B cell (primary cell): ENCODE results near the gene THAP2. TPM values are rescaled to one million over a fixed set of nuclear protein-coding genes. Genes with fewer than 3 reads are reported as not detected.
"Not testable (repeated sequence)": the region's sequence is repeated elsewhere in the genome, so short reads cannot be mapped to it uniquely, and the experiment has no call there.

Source experiments
- ATAC-seq: fragments of 200-7000 bp; cut with Tn5 transposase; one replicate; pipeline ENCODE4 v1.10.0; 2021; ENCODE audit warnings: low read depth, mild to moderate bottlenecking, moderate number of reproducible peaks, moderate library complexity
- CTCF ChIA-PET: fragments of 350-600 bp; sonication (Branson Sonifier 250); formaldehyde crosslinking; loops from one replicate; lab custom pipeline; 2021; ENCODE audit warnings: antibody characterized with exemption, inconsistent platforms; lab: Charles Lee
- POLR2A ChIA-PET: fragments of 350-600 bp; sonication (Branson Sonifier 250); formaldehyde crosslinking; loops from one replicate; lab custom pipeline; 2021; ENCODE audit warnings: antibody characterized with exemption; lab: Charles Lee
- DNase-seq: peaks from one replicate; pipeline ENCODE4 v3.0.0; 2013
- H2AFZ ChIP-seq: 2 replicates; pipeline ENCODE4 v1.6.1; 2012; ENCODE audit warnings: mild to moderate bottlenecking, low read depth, low read length; ENCODE audit not compliant: insufficient read depth, poor library complexity, severe bottlenecking
- H3K27ac ChIP-seq, 2 donors: 1 replicate in 1 of 2; 2 replicates in 1 of 2; pipeline ENCODE4 v1.5.1; 2012 to 2013; ENCODE audit warnings: low read length in 2 of 2, mild to moderate bottlenecking in 2 of 2, moderate library complexity in 1 of 2
- H3K27me3 ChIP-seq, 4 experiments: fragments of 200-600 bp in 1 of 4; sonication (generic) in 1 of 4; replicated peaks in 1 of 4; 1 replicate in 2 of 4; 2 replicates in 2 of 4; pipeline versions ENCODE4 v1.6.1 to v1.7.0; 2013 to 2016; ENCODE audit warnings: low read length in 3 of 4, mild to moderate bottlenecking in 2 of 4, mixed read lengths in 1 of 4, moderate library complexity in 1 of 4; ENCODE audit not compliant: insufficient read depth in 4 of 4, control insufficient read depth in 3 of 4; ENCODE audit errors: control extremely low read depth in 1 of 4
- H3K36me3 ChIP-seq, 2 experiments: replicated peaks in 1 of 2; 1 replicate in 1 of 2; 2 replicates in 1 of 2; pipeline versions ENCODE4 v1.6.1 to v1.7.1; 2013; ENCODE audit warnings: low read length in 1 of 2; ENCODE audit not compliant: insufficient read depth in 2 of 2, control insufficient read depth in 1 of 2; ENCODE audit errors: control extremely low read depth in 1 of 2, extremely low read depth in 1 of 2
- H3K4me1 ChIP-seq, 2 donors: fragments of 200-600 bp in 1 of 2; sonication (generic) in 1 of 2; 1 replicate in 1 of 2; 2 replicates in 1 of 2; pipeline versions ENCODE4 v1.5.1 to v1.6.1; 2013 to 2017; ENCODE audit warnings: low read length in 2 of 2; ENCODE audit not compliant: control insufficient read depth in 2 of 2, insufficient read depth in 2 of 2
- H3K4me2 ChIP-seq: replicated peaks from 2 replicates; pipeline ENCODE3; 2012; ENCODE audit warnings: mild to moderate bottlenecking, low read depth, low read length; ENCODE audit not compliant: poor library complexity, severe bottlenecking
- H3K4me3 ChIP-seq, 5 experiments: fragments of 200-600 bp in 1 of 5; sonication (generic) in 1 of 5; 1 replicate in 3 of 5; 2 replicates in 2 of 5; pipeline versions ENCODE4 v1.5.1 to v1.7.0; 2011 to 2016; ENCODE audit warnings: low read length in 4 of 5, mild to moderate bottlenecking in 4 of 5, low read depth in 2 of 5, control low read depth in 1 of 5, moderate library complexity in 1 of 5; ENCODE audit not compliant: insufficient read depth in 1 of 5; ENCODE audit errors: control extremely low read depth in 1 of 5, extremely low read depth in 1 of 5
- H3K79me2 ChIP-seq: fragments of 200-600 bp; sonication (generic); one replicate; pipeline ENCODE4 v1.6.0; 2016; ENCODE audit warnings: low read length; ENCODE audit not compliant: control insufficient read depth, insufficient read depth
- H3K9ac ChIP-seq: fragments of 200-600 bp; sonication (generic); 2 replicates; pipeline ENCODE4 v1.6.1; 2017; ENCODE audit warnings: mild to moderate bottlenecking, low read length, moderate library complexity
- H3K9me3 ChIP-seq, 3 donors: one replicate each; pipeline versions ENCODE4 v1.6.1 to v1.7.1; 2013; ENCODE audit warnings: low read length in 2 of 3; ENCODE audit not compliant: control insufficient read depth in 2 of 3, insufficient read depth in 1 of 3; ENCODE audit errors: control extremely low read depth in 1 of 3
- H4K20me1 ChIP-seq: 2 replicates; pipeline ENCODE4 v1.6.0; 2012; ENCODE audit warnings: mild to moderate bottlenecking, low read length; ENCODE audit not compliant: insufficient read depth, control insufficient read depth, poor library complexity, severe bottlenecking
- H3K27ac Mint-ChIP-seq: one replicate; pipeline ENCODE4 v1.8.0; 2021; ENCODE audit warnings: mixed read lengths
- H3K27me3 Mint-ChIP-seq: one replicate; pipeline ENCODE4 v1.8.0; 2021; ENCODE audit warnings: mixed read lengths
- H3K4me1 Mint-ChIP-seq: one replicate; pipeline ENCODE4 v1.8.0; 2021; ENCODE audit warnings: mixed read lengths
- H3K4me3 Mint-ChIP-seq: one replicate; pipeline ENCODE4 v1.8.0; 2021; ENCODE audit warnings: mixed read lengths
- H3K9me3 Mint-ChIP-seq: one replicate; pipeline ENCODE4 v1.8.0; 2022; ENCODE audit warnings: mixed read lengths; ENCODE audit not compliant: insufficient read depth
- CTCF ChIP-seq: fragments of 200-600 bp; IDR thresholded peaks from one replicate; pipeline ENCODE4 v1.8.0; 2022; ENCODE audit warnings: antibody characterized with exemption, mild to moderate bottlenecking
- EZH2 ChIP-seq: IDR thresholded peaks from 2 replicates; pipeline ENCODE4 v1.6.1; 2012; ENCODE audit warnings: borderline replicate concordance, low read depth, mild to moderate bottlenecking, moderate library complexity, low read length; ENCODE audit not compliant: insufficient read depth, poor library complexity, severe bottlenecking
- WGBS: methylation state at CpG from one replicate; pipeline ENCODE4 v1.1.5; 2013; ENCODE audit warnings: missing lambda C conversion rate; ENCODE audit not compliant: insufficient coverage; 5-methylcytosine and 5-hydroxymethylcytosine counted together
- intact Hi-C: fragments of 100-400 bp; cut with micrococcal nuclease; formaldehyde crosslinking; loops from one replicate; pipeline ENCODE4 v1.10.0; 2022
- polyA plus RNA-seq: library from polyadenylated mRNA; depleted of rRNA; stranded (reverse); fragments of >200 nt; gene quantifications from 2 replicates; pipeline ENCODE4 v1.2.3, GENCODE V29; 2012
- total RNA-seq, 2 donors: library from RNA; stranded (reverse); fragments of 120-200 nt in 1 of 2; gene quantifications; 1 replicate in 1 of 2; 2 replicates in 1 of 2; pipeline versions ENCODE4 v1.2.3 to v1.2.4, GENCODE V29; 2013 to 2022

The THAP2 gene
- total and polyA plus RNA-seq, 2 donors (not counting 1 experiment from before 2014, with no cell fraction given), result 11.6 to 13.2 TPM

- POLR2A ChIA-PET, result no interaction called here
Measured at GRCh38 chr12:71695782-71696181, 31.7 kb downstream of the THAP2 start.

GRCh38 chr12:71702181-71702580 lies 38.1 kb downstream of the THAP2 start:
- H3K4me2 ChIP-seq, H3K9me3 Mint-ChIP-seq, H4K20me1 ChIP-seq, H3K4me3 ChIP-seq, POLR2A ChIA-PET, ATAC-seq, H3K9me3 ChIP-seq, H3K79me2 ChIP-seq, H2AFZ ChIP-seq, H3K9ac ChIP-seq, H3K27ac Mint-ChIP-seq, intact Hi-C loops, H3K27me3 Mint-ChIP-seq, H3K4me3 Mint-ChIP-seq, DNase-seq, H3K27me3 ChIP-seq: not testable (repeated sequence)
- CTCF ChIA-PET, result interaction anchor here (1.6 to 1.8 kb wide), 2 partner anchors 43 to 45 kb away, joined by 4 to 7 read pairs; no protein-coding TSS in a partner anchor
- peak overlapping the region in 1 of 2 donors; percentile 52 for H3K27ac ChIP-seq
- 95% methylated on average over 5 of the region's 8 CpGs for WGBS
- H3K36me3 ChIP-seq, result peaks cover 11 to 58% of the 10 kb centered on the region in 2 experiments
- H3K4me1 ChIP-seq, result peaks cover 11 to 14% of the 10 kb centered on the region in 2 donors
- H3K4me1 Mint-ChIP-seq, result peaks cover 18% of the 10 kb centered on the region

More at GRCh38 chr12:71695782-71696181, 31.7 kb downstream of the THAP2 start:
- Histone ChIP-seq H4K20me1 (no peaks in the 10 kb centered on the region), H3K4me3 (no peak overlapping the region), H3K27ac (peak overlapping the region in 1 of 2 donors; percentile 95), H3K36me3 (peaks cover 7 to 30% of the 10 kb centered on the region in 2 experiments), H3K4me1 (peaks cover 60 to 62% of the 10 kb centered on the region in 2 donors), H3K4me2 (no peak overlapping the region), H3K9me3 (peaks cover 0 to 2% (median 1%) of the 10 kb centered on the region in 3 donors), H2AFZ (no peak overlapping the region), H3K79me2 (peaks cover 53% of the 10 kb centered on the region), H3K9ac (no peak overlapping the region), H3K27me3 (no peaks in the 10 kb centered on the region)
- no CpG with 5 or more reads among the region's 1 CpG for WGBS
- Mint-ChIP-seq H3K27ac (no peak overlapping the region), H3K9me3 (no peaks in the 10 kb centered on the region), H3K4me1 (peaks cover 57% of the 10 kb centered on the region), H3K27me3 (no peaks in the 10 kb centered on the region), H3K4me3 (no peak overlapping the region)
- DNase-seq, result no peak
- CTCF ChIA-PET, result interaction anchor here (0.7 to 1.4 kb wide), 5 partner anchors 8 to 59 kb away, joined by 3 read pairs; partner anchors contain the start of genes RAB21 and TMEM19
- TF ChIP-seq EZH2 (no peak), CTCF (no peak)
- no peak for ATAC-seq
- intact Hi-C loops, result loop anchor here (2.0 kb wide), 1 partner anchor 51 kb away; no protein-coding TSS in a partner anchor
